HepG2 (cell line): ENCODE results near the gene DBNDD2. TPM values are rescaled to one million over a fixed set of nuclear protein-coding genes. Genes with fewer than 3 reads are reported as not detected.

ENCODE experiments used
- AGO1 ChIP-seq: fragments of 200-400 bp; formaldehyde crosslinking; IDR thresholded peaks from 2 replicates; pipeline ENCODE4 v1.6.1; 2017; ENCODE audit warnings: mild to moderate bottlenecking, low read depth, low read length, moderate library complexity; ENCODE audit not compliant: poor library complexity, severe bottlenecking
- ASH2L ChIP-seq: fragments of 300-600, 200-600 bp; sonication (generic); IDR thresholded peaks from 2 replicates; pipeline ENCODE4 v1.7.0; 2017; ENCODE audit warnings: low read depth, mild to moderate bottlenecking, moderate library complexity, mixed read lengths, low read length; ENCODE audit not compliant: insufficient read length
- ETV6 ChIP-seq: sonication (generic); formaldehyde crosslinking; conservative IDR thresholded peaks from 2 replicates; pipeline ENCODE4 v1.4.0; 2020; ENCODE audit warnings: missing genetic modification reagents
- HMG20A ChIP-seq: IDR thresholded peaks from 2 replicates; pipeline ENCODE4 v1.6.1; 2016; ENCODE audit warnings: borderline replicate concordance
- LBX2 ChIP-seq: sonication (generic); formaldehyde crosslinking; IDR thresholded peaks from 2 replicates; pipeline ENCODE4 v1.5.0; 2020; ENCODE audit warnings: missing genetic modification reagents, mild to moderate bottlenecking, borderline replicate concordance
- POLR2A ChIP-seq, 2 experiments: IDR thresholded peaks; 2 replicates each; pipeline ENCODE4 v1.6.1; 2011; ENCODE audit warnings: low read depth in 2 of 2, low read length in 2 of 2, mild to moderate bottlenecking in 1 of 2, moderate library complexity in 1 of 2; ENCODE audit not compliant: insufficient read depth in 1 of 2
- PREB ChIP-seq: sonication (generic); formaldehyde crosslinking; IDR thresholded peaks from 2 replicates; pipeline ENCODE4 v1.4.0; 2020; ENCODE audit warnings: missing genetic modification reagents
- PRPF4 ChIP-seq: fragments of 200-400 bp; formaldehyde crosslinking; IDR thresholded peaks from 2 replicates; pipeline ENCODE4 v1.6.1; 2016; ENCODE audit warnings: low read length, low read depth; ENCODE audit not compliant: poor library complexity, severe bottlenecking
- TEF ChIP-seq: sonication (generic); formaldehyde crosslinking; IDR thresholded peaks from 2 replicates; pipeline ENCODE4 v1.5.0; 2020; ENCODE audit warnings: missing genetic modification reagents
- U2AF1 ChIP-seq: fragments of 200-400 bp; formaldehyde crosslinking; optimal IDR thresholded peaks from 2 replicates; pipeline ENCODE3; 2017; ENCODE audit warnings: mild to moderate bottlenecking, low read depth, low read length
- ZNF253 ChIP-seq: sonication (generic); formaldehyde crosslinking; IDR thresholded peaks from 2 replicates; pipeline ENCODE4 v1.8.0; 2022; ENCODE audit warnings: mild to moderate bottlenecking, missing genetic modification reagents, borderline replicate concordance
- ZNF263 ChIP-seq: sonication (generic); formaldehyde crosslinking; IDR thresholded peaks from 2 replicates; pipeline ENCODE4 v1.4.0; 2020; ENCODE audit warnings: missing genetic modification reagents
- ZNF331 ChIP-seq: sonication (generic); formaldehyde crosslinking; IDR thresholded peaks from 2 replicates; pipeline ENCODE4 v1.4.0; 2020; ENCODE audit warnings: missing genetic modification reagents
- ZNF44 ChIP-seq: sonication (generic); formaldehyde crosslinking; IDR thresholded peaks from 2 replicates; pipeline ENCODE4 v1.5.1; 2020; ENCODE audit warnings: mild to moderate bottlenecking, missing genetic modification reagents
- ZNF564 ChIP-seq: sonication (generic); formaldehyde crosslinking; IDR thresholded peaks from 2 replicates; pipeline ENCODE4 v1.8.1; 2023; ENCODE audit warnings: mild to moderate bottlenecking, missing genetic modification reagents
- ZNF720 ChIP-seq: sonication (generic); formaldehyde crosslinking; IDR thresholded peaks from 2 replicates; pipeline ENCODE4 v1.4.0; 2020; ENCODE audit warnings: missing genetic modification reagents
- ZNF766 ChIP-seq: sonication (generic); formaldehyde crosslinking; IDR thresholded peaks from 2 replicates; pipeline ENCODE4 v1.5.0; 2020; ENCODE audit warnings: missing genetic modification reagents, borderline replicate concordance
- ZNF839 ChIP-seq: sonication (generic); formaldehyde crosslinking; IDR thresholded peaks from 2 replicates; pipeline ENCODE4 v1.4.0; 2020; ENCODE audit warnings: missing genetic modification reagents, mild to moderate bottlenecking, borderline replicate concordance
- polyA plus RNA-seq, 8 experiments: library from polyadenylated mRNA; depleted of rRNA in 3 of 8; stranded (reverse) in 7 of 8; unstranded in 1 of 8; fragments of >200 nt; fragmentation: Illumina TruSeq in 4 of 8; extraction: Trizol in 4 of 8; gene quantifications; 2 replicates each; pipeline versions ENCODE4 v1.2.1 to v1.2.3, GENCODE V29; 2011 to 2016; ENCODE audit warnings: low read depth in 4 of 8, missing spikeins in 1 of 8, mixed read lengths in 1 of 8; ENCODE audit not compliant: insufficient read depth in 1 of 8
- total RNA-seq, 5 experiments: library from RNA; depleted of rRNA; stranded (reverse); fragments of >200 nt; fragmentation: Illumina TruSeq; extraction: Trizol; gene quantifications; 2 replicates each; pipeline ENCODE4 v1.2.3, GENCODE V29; 2016; ENCODE audit warnings: low read depth in 1 of 5
- TF ChIP-seq, protein P1 (sequence below): sonication (generic); formaldehyde crosslinking; IDR thresholded peaks from 2 replicates; pipeline ENCODE4 v1.4.0; 2020; ENCODE audit warnings: missing genetic modification reagents

DBNDD2 gene
- total and polyA plus RNA-seq, 2 of the 13 experiments (the other 11 are each of a cell fraction or from before 2014, with no cell fraction given), result 16.7 to 47.6 TPM

DNA sequence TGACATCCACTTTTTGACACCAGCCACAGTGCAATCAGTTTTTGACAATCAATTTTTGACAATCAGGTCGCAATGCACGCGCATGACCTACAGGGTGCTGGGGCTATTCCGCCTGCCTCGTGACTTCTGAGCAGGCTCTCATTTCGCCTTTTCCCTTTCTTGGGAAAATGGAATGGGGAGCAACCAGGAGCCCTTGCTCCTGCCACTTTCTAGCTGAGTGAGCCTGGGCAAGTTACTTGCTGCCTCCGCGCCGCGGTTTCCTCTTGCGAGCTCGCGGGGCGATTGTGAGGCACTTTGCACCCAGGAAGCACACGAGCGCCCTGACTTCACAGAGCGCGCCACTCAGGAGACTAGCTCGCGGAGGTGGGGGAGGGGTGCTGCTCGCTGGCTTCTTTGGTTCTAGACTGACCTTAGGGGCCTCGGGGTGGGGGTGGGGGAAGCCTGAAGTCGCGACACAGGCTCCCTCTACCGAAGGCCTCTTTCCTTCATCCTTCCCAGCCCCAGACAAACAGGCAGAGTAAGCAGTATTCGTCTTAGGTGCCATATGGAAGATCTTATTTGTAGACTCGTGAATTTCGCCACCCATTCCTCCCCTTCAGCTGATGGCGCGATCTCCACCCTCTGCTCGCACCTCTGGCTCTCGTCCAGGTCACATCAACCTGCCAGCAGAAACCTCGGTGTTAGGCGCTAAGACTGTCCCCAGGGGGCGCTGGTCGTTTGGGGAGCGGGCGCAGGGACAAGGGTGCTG lies 34.6 kb upstream of the DBNDD2 start (continued):
- TF ChIP-seq PRPF4, result peak; percentile 70
- peak; percentile 30 for TF ChIP-seq ASH2L
- no peak for TF ChIP-seq TEF
- TF ChIP-seq ZNF44 (CRISPR knock-in tag), result no peak
- TF ChIP-seq ZNF331 (CRISPR knock-in tag), result peak; percentile 57; the same call in 1 of the 2 replicates
- TF ChIP-seq U2AF1, result peak; percentile 97
- TF ChIP-seq LBX2, result no peak
- no peak for TF ChIP-seq ETV6 (CRISPR knock-in tag)
- peak; percentile 1; the same call in 1 of the 2 replicates for TF ChIP-seq ZNF839 (CRISPR knock-in tag)
- no peak for TF ChIP-seq ZNF564 (CRISPR knock-in tag)
- TF ChIP-seq ZNF263 (CRISPR knock-in tag), result no peak
- TF ChIP-seq PREB (CRISPR knock-in tag), result no peak
- TF ChIP-seq ZNF766 (CRISPR knock-in tag), result peak; percentile 68; the same call in 1 of the 2 replicates
- no peak for TF ChIP-seq ZNF720 (CRISPR knock-in tag)
- TF ChIP-seq HMG20A (CRISPR knock-in tag), result no peak
- TF ChIP-seq AGO1, result no peak
- no peak for TF ChIP-seq ZNF253 (CRISPR knock-in tag)
- no peak for TF ChIP-seq POLR2A (IDR thresholded peaks at IDR 0.05; ENCODE audit: insufficient read depth in 1 of 2, low read depth in 2 of 2, low read length in 2 of 2)
- TF ChIP-seq, protein P1, sequence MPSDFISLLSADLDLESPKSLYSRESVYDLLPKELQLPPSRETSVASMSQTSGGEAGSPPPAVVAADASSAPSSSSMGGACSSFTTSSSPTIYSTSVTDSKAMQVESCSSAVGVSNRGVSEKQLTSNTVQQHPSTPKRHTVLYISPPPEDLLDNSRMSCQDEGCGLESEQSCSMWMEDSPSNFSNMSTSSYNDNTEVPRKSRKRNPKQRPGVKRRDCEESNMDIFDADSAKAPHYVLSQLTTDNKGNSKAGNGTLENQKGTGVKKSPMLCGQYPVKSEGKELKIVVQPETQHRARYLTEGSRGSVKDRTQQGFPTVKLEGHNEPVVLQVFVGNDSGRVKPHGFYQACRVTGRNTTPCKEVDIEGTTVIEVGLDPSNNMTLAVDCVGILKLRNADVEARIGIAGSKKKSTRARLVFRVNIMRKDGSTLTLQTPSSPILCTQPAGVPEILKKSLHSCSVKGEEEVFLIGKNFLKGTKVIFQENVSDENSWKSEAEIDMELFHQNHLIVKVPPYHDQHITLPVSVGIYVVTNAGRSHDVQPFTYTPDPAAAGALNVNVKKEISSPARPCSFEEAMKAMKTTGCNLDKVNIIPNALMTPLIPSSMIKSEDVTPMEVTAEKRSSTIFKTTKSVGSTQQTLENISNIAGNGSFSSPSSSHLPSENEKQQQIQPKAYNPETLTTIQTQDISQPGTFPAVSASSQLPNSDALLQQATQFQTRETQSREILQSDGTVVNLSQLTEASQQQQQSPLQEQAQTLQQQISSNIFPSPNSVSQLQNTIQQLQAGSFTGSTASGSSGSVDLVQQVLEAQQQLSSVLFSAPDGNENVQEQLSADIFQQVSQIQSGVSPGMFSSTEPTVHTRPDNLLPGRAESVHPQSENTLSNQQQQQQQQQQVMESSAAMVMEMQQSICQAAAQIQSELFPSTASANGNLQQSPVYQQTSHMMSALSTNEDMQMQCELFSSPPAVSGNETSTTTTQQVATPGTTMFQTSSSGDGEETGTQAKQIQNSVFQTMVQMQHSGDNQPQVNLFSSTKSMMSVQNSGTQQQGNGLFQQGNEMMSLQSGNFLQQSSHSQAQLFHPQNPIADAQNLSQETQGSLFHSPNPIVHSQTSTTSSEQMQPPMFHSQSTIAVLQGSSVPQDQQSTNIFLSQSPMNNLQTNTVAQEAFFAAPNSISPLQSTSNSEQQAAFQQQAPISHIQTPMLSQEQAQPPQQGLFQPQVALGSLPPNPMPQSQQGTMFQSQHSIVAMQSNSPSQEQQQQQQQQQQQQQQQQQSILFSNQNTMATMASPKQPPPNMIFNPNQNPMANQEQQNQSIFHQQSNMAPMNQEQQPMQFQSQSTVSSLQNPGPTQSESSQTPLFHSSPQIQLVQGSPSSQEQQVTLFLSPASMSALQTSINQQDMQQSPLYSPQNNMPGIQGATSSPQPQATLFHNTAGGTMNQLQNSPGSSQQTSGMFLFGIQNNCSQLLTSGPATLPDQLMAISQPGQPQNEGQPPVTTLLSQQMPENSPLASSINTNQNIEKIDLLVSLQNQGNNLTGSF (CRISPR knock-in tag), result no peak
